ENCODE results near the gene PALMD. TPM values are rescaled to one million over a fixed set of nuclear protein-coding genes. Genes with fewer than 3 reads are reported as not detected.

Gene PALMD
- polyA plus RNA-seq, 3 donors = not detected

DNA sequence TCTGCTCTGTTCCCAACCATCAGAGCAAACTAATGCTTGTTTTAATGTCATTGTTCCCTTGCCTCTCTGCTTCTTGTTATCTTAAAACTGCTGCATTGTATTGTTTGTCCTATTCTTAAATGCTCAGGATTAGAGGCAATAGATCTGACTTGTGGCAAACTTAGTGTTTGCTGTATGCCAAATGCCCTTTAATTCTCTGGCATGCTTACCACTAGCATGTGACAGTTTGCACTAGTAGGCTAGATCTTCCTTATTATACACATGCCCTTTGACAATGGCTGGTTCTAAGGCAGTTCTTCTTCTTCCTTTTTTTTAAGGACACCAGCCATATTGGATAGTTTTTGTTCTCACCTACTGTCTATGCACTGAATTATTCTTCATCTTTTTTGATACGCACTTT, 30.1 kb downstream of the PALMD start:
- Mint-ChIP-seq H3K27ac (no peak overlapping the region), H3K27me3 (ENCODE audit: low read depth in 3 of 3) (peaks cover 0 to 2% (median 0%) of the 10 kb centered on the region in 3 donors), H3K9me3 (peaks cover 0 to 4% (median 0%) of the 10 kb centered on the region in 7 donors), H3K4me3 (no peak overlapping the region), H3K36me3 (no peaks in the 10 kb centered on the region), H3K4me1 (no peaks in the 10 kb centered on the region)
- Histone ChIP-seq H3K9me3 (replicated peaks in 1 of 2; ENCODE audit: control insufficient read depth in 1 of 2, insufficient read depth in 1 of 2, low read length in 2 of 2) (no peaks in the 10 kb centered on the region), H3K36me3 (replicated peaks in 1 of 2; ENCODE audit: control insufficient read depth in 1 of 2, insufficient read depth in 2 of 2, low read length in 2 of 2) (no peaks in the 10 kb centered on the region), H4K20me1 (ENCODE audit: insufficient read depth, low read length) (no peaks in the 10 kb centered on the region), H3K27ac (ENCODE audit: low read depth in 1 of 2, low read length in 2 of 2) (no peak overlapping the region), H3K27me3 (ENCODE audit: control insufficient read depth in 2 of 2, insufficient read depth in 2 of 2, low read length in 2 of 2) (peaks cover 0 to 3% of the 10 kb centered on the region in 2 donors), H3K4me1 (ENCODE audit: control insufficient read depth in 1 of 2, insufficient read depth in 2 of 2, low read length in 2 of 2) (no peaks in the 10 kb centered on the region), H3K4me3 (replicated peaks in 1 of 3; ENCODE audit: low read depth in 2 of 3, low read length in 3 of 3) (no peak overlapping the region), H3K79me2 (ENCODE audit: insufficient read depth, low read length) (no peaks in the 10 kb centered on the region), H3K9ac (ENCODE audit: insufficient read depth, low read length, poor library complexity, severe bottlenecking) (no peak overlapping the region), H3K4me2 (replicated peaks; ENCODE audit: extremely low read depth, low read length, poor library complexity, severe bottlenecking) (no peak overlapping the region), H2AFZ (ENCODE audit: insufficient read depth, low read depth, low read length, poor library complexity, severe bottlenecking) (no peak overlapping the region)
- no peak for DNase-seq
- intact Hi-C loops (cut with micrococcal nuclease) = no loop called here
- no CpG with 5 or more reads among the region's 1 CpG for WGBS (ENCODE audit: insufficient coverage)
- TF ChIP-seq, protein P1, sequence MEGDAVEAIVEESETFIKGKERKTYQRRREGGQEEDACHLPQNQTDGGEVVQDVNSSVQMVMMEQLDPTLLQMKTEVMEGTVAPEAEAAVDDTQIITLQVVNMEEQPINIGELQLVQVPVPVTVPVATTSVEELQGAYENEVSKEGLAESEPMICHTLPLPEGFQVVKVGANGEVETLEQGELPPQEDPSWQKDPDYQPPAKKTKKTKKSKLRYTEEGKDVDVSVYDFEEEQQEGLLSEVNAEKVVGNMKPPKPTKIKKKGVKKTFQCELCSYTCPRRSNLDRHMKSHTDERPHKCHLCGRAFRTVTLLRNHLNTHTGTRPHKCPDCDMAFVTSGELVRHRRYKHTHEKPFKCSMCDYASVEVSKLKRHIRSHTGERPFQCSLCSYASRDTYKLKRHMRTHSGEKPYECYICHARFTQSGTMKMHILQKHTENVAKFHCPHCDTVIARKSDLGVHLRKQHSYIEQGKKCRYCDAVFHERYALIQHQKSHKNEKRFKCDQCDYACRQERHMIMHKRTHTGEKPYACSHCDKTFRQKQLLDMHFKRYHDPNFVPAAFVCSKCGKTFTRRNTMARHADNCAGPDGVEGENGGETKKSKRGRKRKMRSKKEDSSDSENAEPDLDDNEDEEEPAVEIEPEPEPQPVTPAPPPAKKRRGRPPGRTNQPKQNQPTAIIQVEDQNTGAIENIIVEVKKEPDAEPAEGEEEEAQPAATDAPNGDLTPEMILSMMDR (IDR thresholded peaks at IDR 0.05) = no peak

GRCh38 chr1:99676876-99677275, 31.0 kb downstream of the PALMD start:
- peaks cover 0 to 3% of the 10 kb centered on the region in 2 donors for H3K27me3 ChIP-seq (ENCODE audit: control insufficient read depth in 2 of 2, insufficient read depth in 2 of 2, low read length in 2 of 2)
- no peak overlapping the region for H3K4me3 ChIP-seq (replicated peaks in 1 of 3; ENCODE audit: low read depth in 2 of 3, low read length in 3 of 3)
- peaks cover 0 to 4% (median 0%) of the 10 kb centered on the region in 7 donors for H3K9me3 Mint-ChIP-seq
- H3K4me3 Mint-ChIP-seq = no peak overlapping the region
- H4K20me1 ChIP-seq (ENCODE audit: insufficient read depth, low read length) = no peaks in the 10 kb centered on the region
- H3K27me3 Mint-ChIP-seq (ENCODE audit: low read depth in 3 of 3) = peaks cover 0 to 2% (median 0%) of the 10 kb centered on the region in 3 donors
- H3K9ac ChIP-seq (ENCODE audit: insufficient read depth, low read length, poor library complexity, severe bottlenecking) = no peak overlapping the region
- DNase-seq = no peak
- H3K79me2 ChIP-seq (ENCODE audit: insufficient read depth, low read length) = no peaks in the 10 kb centered on the region
- no peak overlapping the region for H3K27ac Mint-ChIP-seq
- no peaks in the 10 kb centered on the region for H3K4me1 Mint-ChIP-seq
- H2AFZ ChIP-seq (ENCODE audit: insufficient read depth, low read depth, low read length, poor library complexity, severe bottlenecking) = no peak overlapping the region
- intact Hi-C loops (cut with micrococcal nuclease) = no loop called here
- TF ChIP-seq, protein P1 (IDR thresholded peaks at IDR 0.05) = no peak
- no peak overlapping the region for H3K4me2 ChIP-seq (replicated peaks; ENCODE audit: extremely low read depth, low read length, poor library complexity, severe bottlenecking)
- H3K4me1 ChIP-seq (ENCODE audit: control insufficient read depth in 1 of 2, insufficient read depth in 2 of 2, low read length in 2 of 2) = no peaks in the 10 kb centered on the region
- no peaks in the 10 kb centered on the region for H3K36me3 Mint-ChIP-seq
- no peaks in the 10 kb centered on the region for H3K9me3 ChIP-seq (replicated peaks in 1 of 2; ENCODE audit: control insufficient read depth in 1 of 2, insufficient read depth in 1 of 2, low read length in 2 of 2)
- H3K36me3 ChIP-seq (replicated peaks in 1 of 2; ENCODE audit: control insufficient read depth in 1 of 2, insufficient read depth in 2 of 2, low read length in 2 of 2) = no peaks in the 10 kb centered on the region
- H3K27ac ChIP-seq (ENCODE audit: low read depth in 1 of 2, low read length in 2 of 2) = no peak overlapping the region
